GM23338 (cell line): ENCODE measurements around the gene PLPP6. TPM values are rescaled to one million over a fixed set of nuclear protein-coding genes. Genes with fewer than 3 reads are reported as not detected.

Source experiments
- ATAC-seq: fragments of 200-7000 bp; cut with Tn5 transposase; 3 replicates; pipeline ENCODE4 v1.9.1; 2020
- DNase-seq: peaks from one replicate; pipeline ENCODE4 v3.0.0-alpha.2; 2015; ENCODE audit warnings: low spot score
- H2AFZ ChIP-seq: fragments of 200-600 bp; sonication (generic); 2 replicates; pipeline ENCODE4 v1.8.0; 2016; ENCODE audit warnings: antibody characterized with exemption, mild to moderate bottlenecking, moderate library complexity
- H3F3A ChIP-seq: fragments of 200-600 bp; sonication (generic); replicated peaks from 2 replicates; pipeline ENCODE4 v1.8.0; 2017; ENCODE audit warnings: antibody characterized with exemption, mixed run types, low read depth
- H3K27ac ChIP-seq: fragments of 200-600 bp; sonication (generic); 2 replicates; pipeline ENCODE4 v1.6.1; 2016; ENCODE audit warnings: low read depth
- H3K27me3 ChIP-seq: fragments of 200-600 bp; sonication (generic); 2 replicates; pipeline ENCODE4 v1.8.0; 2016; ENCODE audit warnings: mild to moderate bottlenecking, mixed run types, moderate library complexity; ENCODE audit not compliant: insufficient read depth
- H3K36me3 ChIP-seq: fragments of 200-600 bp; sonication (generic); 2 replicates; pipeline ENCODE4 v1.8.0; 2016; ENCODE audit warnings: mild to moderate bottlenecking; ENCODE audit not compliant: insufficient read depth
- H3K4me1 ChIP-seq: fragments of 200-600 bp; sonication (generic); 2 replicates; pipeline ENCODE4 v1.8.0; 2016; ENCODE audit warnings: mild to moderate bottlenecking, moderate library complexity; ENCODE audit not compliant: insufficient read depth
- H3K4me2 ChIP-seq: fragments of 200-600 bp; sonication (generic); 2 replicates; pipeline ENCODE4 v1.7.1; 2017; ENCODE audit warnings: mixed run types
- H3K4me3 ChIP-seq: fragments of 200-600 bp; sonication (generic); 2 replicates; pipeline ENCODE4 v1.6.1; 2016; ENCODE audit warnings: mixed run types
- H3K79me2 ChIP-seq: fragments of 200-600 bp; sonication (generic); replicated peaks from 2 replicates; pipeline ENCODE4 v1.8.0; 2017; ENCODE audit warnings: mild to moderate bottlenecking; ENCODE audit not compliant: insufficient read depth
- H3K9me2 ChIP-seq: fragments of 200-600 bp; sonication (generic); 2 replicates; pipeline ENCODE4 v1.8.0; 2017; ENCODE audit not compliant: insufficient read depth
- H4K20me1 ChIP-seq: fragments of 200-600 bp; sonication (generic); replicated peaks from 2 replicates; pipeline ENCODE4 v1.8.0; 2017; ENCODE audit warnings: mild to moderate bottlenecking; ENCODE audit not compliant: insufficient read depth
- H3K27ac Mint-ChIP-seq: 2 replicates; pipeline ENCODE4 v1.8.0; 2020; ENCODE audit warnings: inconsistent platforms, mild to moderate bottlenecking, moderate library complexity, mixed read lengths
- H3K27me3 Mint-ChIP-seq: 3 replicates; pipeline ENCODE4 v1.8.0; 2022; ENCODE audit warnings: low read depth, mild to moderate bottlenecking, moderate library complexity, mixed read lengths, inconsistent platforms; ENCODE audit not compliant: insufficient read depth, poor library complexity
- H3K36me3 Mint-ChIP-seq: 3 replicates; pipeline ENCODE4 v1.8.0; 2021; ENCODE audit warnings: low read depth, mild to moderate bottlenecking, inconsistent platforms, moderate library complexity, mixed read lengths
- H3K4me1 Mint-ChIP-seq: 3 replicates; pipeline ENCODE4 v1.8.0; 2020; ENCODE audit warnings: mild to moderate bottlenecking, inconsistent platforms, mixed read lengths
- H3K4me3 Mint-ChIP-seq: 3 replicates; pipeline ENCODE4 v1.8.0; 2021; ENCODE audit warnings: moderate library complexity, mild to moderate bottlenecking, inconsistent platforms, mixed read lengths
- H3K9me3 Mint-ChIP-seq: 3 replicates; pipeline ENCODE4 v1.8.0; 2020; ENCODE audit warnings: moderate library complexity, mild to moderate bottlenecking, inconsistent platforms, mixed read lengths
- CTCF ChIP-seq, 2 experiments: fragments of 200-600 bp in 1 of 2; sonication (generic) in 1 of 2; conservative IDR thresholded peaks; 2 replicates each; pipeline versions ENCODE4 v1.5.1 to v1.6.1; 2016 to 2017; ENCODE audit warnings: antibody characterized with exemption in 2 of 2, low read depth in 2 of 2, mild to moderate bottlenecking in 2 of 2, moderate library complexity in 1 of 2
- ETS1 ChIP-seq: IDR thresholded peaks from 2 replicates; pipeline ENCODE4 v1.6.1; 2016; ENCODE audit warnings: antibody characterized with exemption
- EZH2 ChIP-seq: fragments of 200-600 bp; sonication (generic); IDR thresholded peaks from one replicate; pipeline ENCODE4 v1.8.0; 2017; ENCODE audit warnings: antibody characterized with exemption, mild to moderate bottlenecking, low read depth; ENCODE audit not compliant: unreplicated experiment
- EZH2phosphoT487 ChIP-seq: fragments of 200-600 bp; sonication (generic); IDR thresholded peaks from one replicate; pipeline ENCODE4 v1.8.1; 2018; ENCODE audit warnings: antibody characterized with exemption; ENCODE audit not compliant: unreplicated experiment
- JUNB ChIP-seq: IDR thresholded peaks from one replicate; pipeline ENCODE4 v1.6.1; 2016; ENCODE audit warnings: antibody characterized with exemption; ENCODE audit not compliant: unreplicated experiment
- NANOG ChIP-seq: IDR thresholded peaks from 2 replicates; pipeline ENCODE4 v1.6.1; 2016; ENCODE audit warnings: antibody characterized with exemption, borderline replicate concordance
- POLR2AphosphoS5 ChIP-seq: IDR thresholded peaks from 2 replicates; pipeline ENCODE4 v1.6.1; 2016; ENCODE audit warnings: antibody characterized with exemption, low read depth
- ZNF114 ChIP-seq: fragments of 250-450 bp; sonication (Bioruptor Pico); IDR thresholded peaks from 2 replicates; pipeline ENCODE4 v1.5.0; 2020; ENCODE audit warnings: mild to moderate bottlenecking, moderate library complexity
- ZNF331 ChIP-seq: fragments of 250-450 bp; sonication (Bioruptor Pico); IDR thresholded peaks from 2 replicates; pipeline ENCODE4 v1.5.0; 2020; ENCODE audit warnings: low read depth, mild to moderate bottlenecking, moderate library complexity
- ZNF462 ChIP-seq: fragments of 250-450 bp; sonication (Bioruptor Pico); IDR thresholded peaks from 2 replicates; pipeline ENCODE4 v1.5.0; 2020; ENCODE audit warnings: mild to moderate bottlenecking, moderate library complexity
- polyA plus RNA-seq: library from polyadenylated mRNA; unstranded; fragments of >200 nt; fragmentation: Nextera tagmentation; extraction: Ambion mirVana; gene quantifications from 2 replicates; pipeline ENCODE4 v1.2.1, GENCODE V29; 2016
- total RNA-seq: library from RNA; depleted of rRNA; stranded (reverse); fragments of >200 nt; shearing (Covaris generic); gene quantifications from 2 replicates; pipeline ENCODE4 v1.2.3, GENCODE V29; 2014

PLPP6 gene
- total and polyA plus RNA-seq, 2 experiments from 2014 or later: 6.3 to 13.2 TPM

GRCh38 chr9:4638968-4639367 lies 23.1 kb upstream of the PLPP6 start (continued):
- no peak for TF ChIP-seq CTCF (conservative IDR thresholded peaks at IDR 0.05; ENCODE audit: low read depth in 2 of 2)
- no peak for TF ChIP-seq JUNB
- no peak for TF ChIP-seq EZH2
- no peak for TF ChIP-seq ZNF331 (CRISPR knock-in tag)
- no peak for TF ChIP-seq POLR2AphosphoS5
- TF ChIP-seq ETS1: no peak
- TF ChIP-seq EZH2phosphoT487: no peak
- TF ChIP-seq ZNF114 (CRISPR knock-in tag): no peak

GRCh38 chr9:4639420-4639819 lies 22.7 kb upstream of the PLPP6 start:
- DNase-seq: no peak
- Histone ChIP-seq H4K20me1 (no peaks in the 10 kb centered on the region), H3K36me3 (no peaks in the 10 kb centered on the region), H3K79me2 (no peaks in the 10 kb centered on the region), H3K4me2 (no peak overlapping the region; the same call in 1 of the 2 replicates), H3K9me2 (no peaks in the 10 kb centered on the region), H3K27me3 (no peaks in the 10 kb centered on the region), H2AFZ (no peak overlapping the region), H3K4me3 (no peak overlapping the region), H3K4me1 (peaks cover 9% of the 10 kb centered on the region), H3K27ac (no peak overlapping the region), H3F3A (no peaks in the 10 kb centered on the region)
- TF ChIP-seq JUNB: no peak
- no peak for TF ChIP-seq ZNF462
- TF ChIP-seq ZNF114 (CRISPR knock-in tag): no peak
- no peak for TF ChIP-seq NANOG
- H3K9me3 Mint-ChIP-seq: no peaks in the 10 kb centered on the region
- H3K27ac Mint-ChIP-seq: no peak overlapping the region
- no peaks in the 10 kb centered on the region for H3K27me3 Mint-ChIP-seq
- ATAC-seq: no peak
- no peak overlapping the region for H3K4me3 Mint-ChIP-seq
- peaks cover 10% of the 10 kb centered on the region for H3K4me1 Mint-ChIP-seq
- no peaks in the 10 kb centered on the region for H3K36me3 Mint-ChIP-seq
